GM21367 (cell line): Measurements from ENCODE around the gene DEF6.

Experiments
- ATAC-seq: cut with Tn5 transposase; IDR thresholded peaks from one replicate; pipeline ENCODE4 v1.9.1; 2021; ENCODE audit not compliant: unreplicated experiment

The DEF6 gene

DNA sequence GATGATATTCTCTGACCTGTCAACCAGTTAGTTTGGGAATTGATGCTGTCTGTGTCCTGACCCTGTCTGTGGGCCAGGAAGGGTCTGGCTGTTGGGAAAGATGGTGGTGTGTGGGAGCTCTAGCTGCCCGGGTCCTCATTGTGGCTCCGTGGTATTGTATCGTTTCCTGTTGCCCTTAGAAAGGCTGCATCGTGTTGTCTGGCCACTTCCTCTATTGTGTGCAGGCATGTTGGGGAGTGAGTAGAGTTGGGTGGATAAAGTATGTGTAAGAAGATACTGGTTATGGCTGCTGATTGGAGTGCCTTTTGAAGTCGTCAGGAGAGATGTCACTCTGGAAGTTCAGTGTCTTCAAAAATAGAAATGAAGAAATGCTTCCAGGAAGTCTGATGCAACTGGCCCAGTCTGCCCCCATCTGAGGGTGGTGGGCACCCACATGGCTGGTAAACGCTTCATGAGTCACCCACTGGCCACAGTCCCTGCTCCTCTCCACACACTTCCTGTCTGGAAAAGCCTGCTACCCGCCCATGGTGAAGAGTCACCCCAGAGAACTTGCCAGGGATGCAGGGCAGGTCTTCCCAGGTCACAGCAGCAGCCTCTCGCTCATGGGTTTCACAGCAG is 72.6 kb downstream of the DEF6 start:
- no peak for ATAC-seq

DNA sequence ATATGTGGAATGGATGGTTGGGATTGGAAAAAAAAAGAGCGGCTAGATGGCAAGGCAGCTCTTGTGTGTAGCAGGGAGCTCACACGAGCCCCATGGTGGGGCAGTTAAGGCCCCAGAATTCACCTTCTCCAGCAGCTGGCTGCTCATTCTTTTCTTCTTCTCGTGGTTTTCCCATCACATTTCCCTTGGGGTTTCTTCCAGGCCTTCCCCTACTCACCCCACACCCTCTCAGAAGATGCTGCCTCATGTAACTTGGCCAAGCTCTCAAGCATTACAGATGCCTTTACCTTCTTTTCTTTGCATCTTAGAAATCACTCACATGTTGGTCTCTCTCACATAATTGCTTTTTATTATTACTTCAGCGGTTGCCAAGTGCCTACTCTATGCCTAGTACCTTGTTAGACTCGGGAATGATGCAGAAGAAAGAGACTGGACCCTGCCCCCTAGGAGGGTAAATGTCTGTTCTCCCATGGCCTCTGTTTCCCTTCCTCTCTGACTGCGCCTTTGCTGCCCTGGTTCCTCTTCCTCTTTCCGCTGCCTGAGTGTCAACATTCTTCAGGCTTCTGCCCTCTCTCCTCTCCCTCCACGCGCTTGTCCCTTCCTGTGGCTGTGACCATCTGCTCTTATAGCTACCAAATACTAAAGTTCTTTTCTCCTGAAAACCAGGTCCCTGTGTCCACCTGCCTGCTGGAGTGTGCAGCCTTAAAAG is 73.3 kb downstream of the DEF6 start:
- ATAC-seq: no peak
